Measurements from ENCODE around the gene WDR4. TPM values are rescaled to one million over a fixed set of nuclear protein-coding genes. Genes with fewer than 3 reads are reported as not detected.

The WDR4 gene
- total and polyA plus RNA-seq, 2 of the 4 experiments (the other 2 are of a cell fraction): 11.3 to 20.8 TPM

DNA sequence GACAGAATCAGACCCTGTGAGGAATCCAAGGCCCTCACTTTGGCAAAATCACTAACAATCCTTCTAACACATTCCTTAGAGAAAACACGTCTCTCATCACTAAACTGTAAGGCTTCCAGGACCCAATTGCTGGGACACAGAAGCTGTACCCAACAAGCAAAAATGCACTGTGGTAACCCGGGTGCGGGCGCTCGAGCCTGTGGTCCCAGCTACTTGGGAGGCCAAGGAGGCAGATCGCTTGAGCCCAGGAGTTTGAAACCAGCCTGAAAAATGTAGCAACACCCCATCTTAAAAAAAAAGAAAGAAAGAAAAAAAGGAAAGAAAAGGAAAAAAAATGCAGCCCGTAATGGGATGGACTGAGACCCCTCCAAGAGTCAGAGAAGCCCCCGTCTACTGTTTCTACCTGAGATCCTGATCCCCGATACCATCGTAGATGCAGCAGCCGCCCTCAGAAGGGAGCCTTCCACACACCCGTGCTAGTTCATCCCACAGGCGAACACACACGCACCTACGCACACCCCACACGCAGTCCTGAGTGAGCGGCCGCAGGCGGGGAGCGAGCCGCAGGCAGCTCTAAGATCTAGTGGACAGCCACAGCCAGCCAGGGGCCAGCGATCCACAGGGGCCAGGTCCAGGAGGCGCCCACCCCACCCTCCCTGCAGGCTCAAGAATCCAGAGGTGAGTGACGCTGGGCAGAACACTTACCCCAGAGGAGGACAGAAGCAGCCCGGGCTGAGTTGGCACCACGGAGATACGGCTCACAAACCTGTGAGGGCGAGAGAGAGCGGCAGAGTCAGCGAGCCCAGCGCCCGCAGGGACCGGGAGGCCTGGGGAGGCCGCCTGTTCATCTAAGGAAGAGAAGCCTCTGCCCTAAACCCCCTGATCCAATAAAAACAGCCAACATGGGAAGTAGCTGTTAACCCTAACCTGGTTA, 20.1 kb downstream of the WDR4 start:
- dilution Hi-C loops (cut with HindIII; ENCODE audit: low sequenced_read_pairs, unreplicated experiment) (no loop called here), intact Hi-C loops (cut with micrococcal nuclease) (no loop called here), in situ Hi-C loops (cut with MboI; ENCODE audit: low sequenced_read_pairs) (loop anchor here (25.0 kb wide), 1 partner anchor 97 kb away; no protein-coding TSS in a partner anchor)
- Histone ChIP-seq H2AK5ac (ENCODE audit: low read depth, low read length) (no peak overlapping the region), H2BK15ac (ENCODE audit: low read depth, low read length) (no peak overlapping the region), H3K36me3 (ENCODE audit: control insufficient read depth, insufficient read depth, low read length) (peaks cover 55% of the 10 kb centered on the region), H3K4me3 (ENCODE audit: insufficient read depth, low read depth, low read length) (no peak overlapping the region), H3K9me1 (ENCODE audit: insufficient read depth, low read length) (no peaks in the 10 kb centered on the region), H3K9ac (ENCODE audit: low read depth, low read length) (no peak overlapping the region), H4K5ac (ENCODE audit: low read depth, low read length) (no peak overlapping the region), H3K18ac (ENCODE audit: low read depth, low read length) (no peak overlapping the region), H4K8ac (ENCODE audit: low read depth in 2 of 2, low read length in 2 of 2) (no peak overlapping the region), H3K56ac (ENCODE audit: extremely low read depth, insufficient read depth, low read length) (no peak overlapping the region), H3K27me3 (ENCODE audit: control insufficient read depth, insufficient read depth, low read length) (no peaks in the 10 kb centered on the region), H4K20me1 (ENCODE audit: insufficient read depth, low read length) (peaks cover 25% of the 10 kb centered on the region), H2BK120ac (ENCODE audit: low read depth, low read length) (no peak overlapping the region), H3K23ac (ENCODE audit: low read depth, low read length) (no peak overlapping the region), H2BK5ac (ENCODE audit: low read depth, low read length, poor library complexity, severe bottlenecking) (no peak overlapping the region), H3K9me3 (ENCODE audit: control insufficient read depth, insufficient read depth, low read length) (no peaks in the 10 kb centered on the region), H3K4me1 (ENCODE audit: control insufficient read depth, insufficient read depth, low read length) (no peaks in the 10 kb centered on the region), H4K91ac (ENCODE audit: insufficient read depth, low read depth, low read length) (no peak overlapping the region), H2AFZ (replicated peaks; ENCODE audit: low read length, poor library complexity) (no peak overlapping the region), H2AK9ac (replicated peaks; ENCODE audit: low read depth, low read length, poor library complexity) (no peak overlapping the region), H3K14ac (replicated peaks; ENCODE audit: low read depth, low read length) (no peak overlapping the region), H3K4me2 (ENCODE audit: low read depth, low read length) (no peak overlapping the region), H3K4ac (ENCODE audit: low read depth, low read length) (no peak overlapping the region), H3K27ac (ENCODE audit: insufficient read depth, low read length) (no peak overlapping the region), H2BK20ac (ENCODE audit: low read depth, low read length) (no peak overlapping the region), H3K79me1 (ENCODE audit: low read depth in 1 of 2, low read length in 2 of 2) (peaks cover 22 to 27% of the 10 kb centered on the region in 2 experiments)
- TF ChIP-seq, protein P1, sequence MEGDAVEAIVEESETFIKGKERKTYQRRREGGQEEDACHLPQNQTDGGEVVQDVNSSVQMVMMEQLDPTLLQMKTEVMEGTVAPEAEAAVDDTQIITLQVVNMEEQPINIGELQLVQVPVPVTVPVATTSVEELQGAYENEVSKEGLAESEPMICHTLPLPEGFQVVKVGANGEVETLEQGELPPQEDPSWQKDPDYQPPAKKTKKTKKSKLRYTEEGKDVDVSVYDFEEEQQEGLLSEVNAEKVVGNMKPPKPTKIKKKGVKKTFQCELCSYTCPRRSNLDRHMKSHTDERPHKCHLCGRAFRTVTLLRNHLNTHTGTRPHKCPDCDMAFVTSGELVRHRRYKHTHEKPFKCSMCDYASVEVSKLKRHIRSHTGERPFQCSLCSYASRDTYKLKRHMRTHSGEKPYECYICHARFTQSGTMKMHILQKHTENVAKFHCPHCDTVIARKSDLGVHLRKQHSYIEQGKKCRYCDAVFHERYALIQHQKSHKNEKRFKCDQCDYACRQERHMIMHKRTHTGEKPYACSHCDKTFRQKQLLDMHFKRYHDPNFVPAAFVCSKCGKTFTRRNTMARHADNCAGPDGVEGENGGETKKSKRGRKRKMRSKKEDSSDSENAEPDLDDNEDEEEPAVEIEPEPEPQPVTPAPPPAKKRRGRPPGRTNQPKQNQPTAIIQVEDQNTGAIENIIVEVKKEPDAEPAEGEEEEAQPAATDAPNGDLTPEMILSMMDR (conservative IDR thresholded peaks at IDR 0.05; ENCODE audit: low read depth, low read length): no peak
- TF ChIP-seq POLR2A (IDR thresholded peaks at IDR 0.05; ENCODE audit: low read depth, low read length): no peak
- no peak for TF ChIP-seq SMC3 (IDR thresholded peaks at IDR 0.05; ENCODE audit: low read depth, low read length)
- TF ChIP-seq MAZ (IDR thresholded peaks at IDR 0.05; ENCODE audit: borderline replicate concordance, low read depth, low read length): no peak
- no peak for TF ChIP-seq NFE2L2 (IDR thresholded peaks at IDR 0.05; ENCODE audit: low read depth, low read length)
- ChIA-PET POLR2A (ENCODE audit: unreplicated experiment) (no interaction called here), CTCF (no interaction called here)
- BruUV-seq (replicated peaks): no TSS peak
- no peak for DNase-seq
- ATAC-seq (ENCODE audit: low read depth): no peak
- WGBS, 2 experiments (ENCODE audit: extremely low coverage in 2 of 2, insufficient read length in 1 of 2): 100% methylated on average over 5 of the region's 34 CpGs; no CpG with 5 or more reads in 1 of the 2 experiments
